G401 (cell line): ENCODE data around the gene LRRC4C. TPM values are rescaled to one million over a fixed set of nuclear protein-coding genes. Genes with fewer than 3 reads are reported as not detected.

ENCODE experiments used
- DNase-seq: peaks from one replicate; pipeline ENCODE4 v3.0.0-alpha.2; 2015; ENCODE audit warnings: low spot score
- in situ Hi-C: cut with HindIII; loops from 2 replicates; pipeline ENCODE4 v1.10.0; 2016; ENCODE audit warnings: low sequenced_read_pairs, mixed read lengths
- total RNA-seq: library from RNA; depleted of rRNA; stranded (reverse); fragments of >200 nt; shearing (Covaris generic); gene quantifications from 2 replicates; pipeline ENCODE4 v1.2.3, GENCODE V29; 2014

LRRC4C gene
- total RNA-seq, 1 experiment from 2014 or later = not detected

GRCh38 chr11:41283191-41283930 lies 176.1 kb downstream of the LRRC4C start:
- in situ Hi-C loops = no loop called here
- DNase-seq = no peak

GRCh38 chr11:41282395-41282794 lies 177.1 kb downstream of the LRRC4C start:
- no peak for DNase-seq
- in situ Hi-C loops = no loop called here

GRCh38 chr11:41281131-41281742 lies 178.2 kb downstream of the LRRC4C start:
- in situ Hi-C loops = no loop called here
- DNase-seq = no peak

GRCh38 chr11:41274831-41275230 lies 184.6 kb downstream of the LRRC4C start:
- no peak for DNase-seq
- in situ Hi-C loops = no loop called here

GRCh38 chr11:41273908-41274307 lies 185.5 kb downstream of the LRRC4C start:
- DNase-seq = no peak
- in situ Hi-C loops = no loop called here

GRCh38 chr11:41267451-41267850 lies 192.0 kb downstream of the LRRC4C start:
- in situ Hi-C loops = no loop called here

GRCh38 chr11:41256041-41256440 lies 203.4 kb downstream of the LRRC4C start:
- in situ Hi-C loops = no loop called here

More at GRCh38 chr11:41267451-41267850, 192.0 kb downstream of the LRRC4C start:
- DNase-seq = no peak

GRCh38 chr11:41254966-41255365 lies 204.5 kb downstream of the LRRC4C start:
- in situ Hi-C loops = no loop called here
- peak; percentile 44 for DNase-seq

More at GRCh38 chr11:41256041-41256440, 203.4 kb downstream of the LRRC4C start:
- DNase-seq = no peak

GRCh38 chr11:41250408-41250935 lies 209.0 kb downstream of the LRRC4C start:
- in situ Hi-C loops = no loop called here
- no peak for DNase-seq

- no peak for DNase-seq
- in situ Hi-C loops = no loop called here
Measured at GRCh38 chr11:41247621-41248020, 211.8 kb downstream of the LRRC4C start.

GRCh38 chr11:41246399-41246745 lies 213.1 kb downstream of the LRRC4C start:
- in situ Hi-C loops = no loop called here
- no peak for DNase-seq

GRCh38 chr11:41245704-41246398 lies 213.6 kb downstream of the LRRC4C start:
- no peak for DNase-seq
- in situ Hi-C loops = no loop called here

- DNase-seq = peak; percentile 45
- in situ Hi-C loops = no loop called here
Measured at GRCh38 chr11:41245184-41245583, 214.3 kb downstream of the LRRC4C start.

GRCh38 chr11:41237382-41237781 lies 222.1 kb downstream of the LRRC4C start:
- in situ Hi-C loops = no loop called here
- no peak for DNase-seq

GRCh38 chr11:41235668-41236067 lies 223.8 kb downstream of the LRRC4C start:
- no peak for DNase-seq
- in situ Hi-C loops = no loop called here

GRCh38 chr11:41225856-41226633 lies 233.4 kb downstream of the LRRC4C start:
- DNase-seq = no peak
- in situ Hi-C loops = no loop called here

GRCh38 chr11:41222236-41222635 lies 237.2 kb downstream of the LRRC4C start:
- in situ Hi-C loops = no loop called here
- DNase-seq = peak; percentile 54

GRCh38 chr11:41206388-41206787 lies 253.1 kb downstream of the LRRC4C start:
- in situ Hi-C loops = no loop called here
- DNase-seq = no peak

- peak; percentile 66 for DNase-seq
- in situ Hi-C loops = no loop called here
Measured at GRCh38 chr11:41201156-41201555, 258.3 kb downstream of the LRRC4C start.
